ENCODE data around the gene IGSF23. TPM values are rescaled to one million over a fixed set of nuclear protein-coding genes. Genes with fewer than 3 reads are reported as not detected.
A peak's percentile ranks its signal among the peaks of the same experiment; 100 is the strongest.

IGSF23 gene
- total and polyA plus RNA-seq, 8 donors: 0.73 TPM; not detected in 7

GRCh38 chr19:44605547-44605946 is 7.8 kb upstream of the IGSF23 start:
- Histone ChIP-seq H3K36me3 (no peaks in the 10 kb centered on the region), H3K27me3 (no peaks in the 10 kb centered on the region), H3K9me3 (no peaks in the 10 kb centered on the region), H3K4me1 (peaks cover 0 to 21% (median 12%) of the 10 kb centered on the region in 4 donors), H3K4me3 (no peak overlapping the region), H3K27ac (no peak overlapping the region)
- 61 to 76% (median 67%) methylated on average over 1 of the region's 1 CpG for WGBS, 5 donors
- no peak for DNase-seq
- intact Hi-C loops (cut with DNase I; ENCODE audit: low total_unique reads): no loop called here
- TF ChIP-seq CTCF (IDR thresholded peaks at IDR 0.05): no peak
- TF ChIP-seq EP300 (IDR thresholded peaks at IDR 0.05): no peak
- no peak for TF ChIP-seq POLR2AphosphoS5 (IDR thresholded peaks at IDR 0.05)
- TF ChIP-seq POLR2A (IDR thresholded peaks at IDR 0.05): no peak

GRCh38 chr19:44607049-44607448 is 6.3 kb upstream of the IGSF23 start:
- TF ChIP-seq POLR2AphosphoS5 (IDR thresholded peaks at IDR 0.05): peak in 2 of 3 donors; percentile 12 to 35
- no peak for TF ChIP-seq POLR2A (IDR thresholded peaks at IDR 0.05)
- no peak for TF ChIP-seq EP300 (IDR thresholded peaks at IDR 0.05)
- no peak for TF ChIP-seq CTCF (IDR thresholded peaks at IDR 0.05)
- DNase-seq: peak in 1 of 2 donors; percentile 57
- H3K4me3 ChIP-seq: no peak overlapping the region
- no peaks in the 10 kb centered on the region for H3K36me3 ChIP-seq
- intact Hi-C loops (cut with DNase I; ENCODE audit: low total_unique reads): no loop called here
- no peaks in the 10 kb centered on the region for H3K9me3 ChIP-seq
- peaks cover 0 to 29% (median 18%) of the 10 kb centered on the region in 4 donors for H3K4me1 ChIP-seq
- peak overlapping the region in 3 of 5 donors; percentile 7 to 36 (median 11) for H3K27ac ChIP-seq
- no peaks in the 10 kb centered on the region for H3K27me3 ChIP-seq
- WGBS, 5 donors: 25 to 53% (median 45%) methylated on average over 2 of the region's 2 CpGs

- Histone ChIP-seq H3K4me1 (peaks cover 0 to 28% (median 20%) of the 10 kb centered on the region in 4 donors), H3K27me3 (no peaks in the 10 kb centered on the region), H3K9me3 (no peaks in the 10 kb centered on the region), H3K4me3 (no peak overlapping the region), H3K27ac (peak overlapping the region in 1 of 5 donors; percentile 36), H3K36me3 (no peaks in the 10 kb centered on the region)
- intact Hi-C loops (cut with DNase I; ENCODE audit: low total_unique reads): no loop called here
- 54 to 68% (median 61%) methylated on average over 3 of the region's 3 CpGs for WGBS, 5 donors
- TF ChIP-seq POLR2AphosphoS5 (IDR thresholded peaks at IDR 0.05) (no peak), POLR2A (IDR thresholded peaks at IDR 0.05) (no peak), EP300 (IDR thresholded peaks at IDR 0.05) (no peak), CTCF (IDR thresholded peaks at IDR 0.05) (no peak)
- DNase-seq: no peak
Measured at GRCh38 chr19:44607917-44608316, 5.4 kb upstream of the IGSF23 start.

GRCh38 chr19:44608391-44608821 is 5.0 kb upstream of the IGSF23 start:
- peaks cover 0 to 27% (median 18%) of the 10 kb centered on the region in 4 donors for H3K4me1 ChIP-seq
- no peaks in the 10 kb centered on the region for H3K27me3 ChIP-seq
- peak in 1 of 2 donors; percentile 87 for DNase-seq
- WGBS, 5 donors: 42 to 55% (median 50%) methylated on average over 7 of the region's 7 CpGs
- no peaks in the 10 kb centered on the region for H3K9me3 ChIP-seq
- no peak for TF ChIP-seq EP300 (IDR thresholded peaks at IDR 0.05)
- TF ChIP-seq POLR2AphosphoS5 (IDR thresholded peaks at IDR 0.05): no peak
- no peak for TF ChIP-seq CTCF (IDR thresholded peaks at IDR 0.05)
- no peak for TF ChIP-seq POLR2A (IDR thresholded peaks at IDR 0.05)
- no peak overlapping the region for H3K4me3 ChIP-seq
- no peaks in the 10 kb centered on the region for H3K36me3 ChIP-seq
- intact Hi-C loops (cut with DNase I; ENCODE audit: low total_unique reads): no loop called here
- no peak overlapping the region for H3K27ac ChIP-seq

Data from stomach (tissue), 9 donors.